Activated CD4-positive, alpha-beta T cell treated with anti-CD3 and anti-CD28 coated beads, Interleukin-2, amount 10 ng/mL, durations not matched to agents 7 days and 5 days (primary cell): ENCODE results near the gene NCDN. TPM values are rescaled to one million over a fixed set of nuclear protein-coding genes. Genes with fewer than 3 reads are reported as not detected.
"Not testable (repeated sequence)": the region's sequence is repeated elsewhere in the genome, so short reads cannot be mapped to it uniquely, and the experiment has no call there.

Experiments used
- CTCF ChIA-PET: fragments of 350-600 bp; sonication (Branson Sonifier 250); formaldehyde crosslinking; loops from one replicate; lab custom pipeline; 2021; ENCODE audit warnings: antibody characterized with exemption; lab: Charles Lee
- POLR2A ChIA-PET: fragments of 350-600 bp; sonication (Branson Sonifier 250); formaldehyde crosslinking; loops from one replicate; lab custom pipeline; 2021; ENCODE audit warnings: antibody characterized with exemption; lab: Charles Lee
- DNase-seq: peaks from one replicate; pipeline ENCODE4 v3.0.0-alpha.2; 2020
- H3K27ac Mint-ChIP-seq: one replicate; pipeline ENCODE4 v1.8.0; 2021; ENCODE audit warnings: mild to moderate bottlenecking, moderate library complexity, mixed read lengths
- H3K27me3 Mint-ChIP-seq: one replicate; pipeline ENCODE4 v1.8.0; 2021; ENCODE audit warnings: mixed read lengths
- H3K36me3 Mint-ChIP-seq: one replicate; pipeline ENCODE4 v1.8.0; 2021; ENCODE audit warnings: low read depth, mixed read lengths
- H3K4me1 Mint-ChIP-seq: one replicate; pipeline ENCODE4 v1.8.0; 2021; ENCODE audit warnings: mixed read lengths
- H3K4me3 Mint-ChIP-seq: one replicate; pipeline ENCODE4 v1.8.0; 2021; ENCODE audit warnings: mild to moderate bottlenecking, moderate library complexity, mixed read lengths
- H3K9me3 Mint-ChIP-seq: one replicate; pipeline ENCODE4 v1.8.0; 2021; ENCODE audit warnings: mixed read lengths
- total RNA-seq, 2 experiments: library from RNA; stranded (reverse); gene quantifications; one replicate each; pipeline ENCODE4 v1.2.3, GENCODE V29; 2021

The NCDN gene
- total RNA-seq, 2 experiments from 2014 or later, result 19.4 to 21.4 TPM

DNA sequence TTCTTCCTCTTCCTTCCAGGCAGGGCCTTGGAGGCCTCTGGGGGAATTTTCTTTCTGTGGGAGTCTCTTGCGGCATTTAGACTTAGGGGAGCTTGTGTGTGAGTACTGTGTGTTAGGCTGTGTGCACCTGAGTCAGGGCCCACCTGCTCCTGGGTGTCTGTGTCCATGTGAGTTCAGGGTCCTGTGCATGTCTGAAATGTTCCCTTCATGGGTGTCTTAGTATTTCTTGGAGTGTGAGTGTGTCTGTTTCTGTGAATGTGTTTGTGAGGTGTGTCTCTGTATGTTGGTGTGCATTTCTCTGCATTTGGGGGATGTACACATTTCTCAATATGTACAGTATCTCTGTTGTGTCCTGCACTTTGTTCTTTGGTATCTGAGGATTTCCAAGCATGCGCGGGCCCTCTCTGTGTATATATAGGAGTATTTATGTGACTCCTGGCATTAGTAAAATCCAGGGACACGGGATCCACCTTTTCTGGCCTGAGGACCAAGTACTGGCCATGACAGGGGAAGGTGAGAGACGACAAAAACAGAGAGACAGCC lies 17.9 kb downstream of the NCDN start:
- Mint-ChIP-seq H3K36me3 (peaks cover 5% of the 10 kb centered on the region), H3K27me3 (peaks cover 34% of the 10 kb centered on the region), H3K4me1 (peaks cover 29% of the 10 kb centered on the region), H3K9me3 (no peaks in the 10 kb centered on the region), H3K4me3 (no peak overlapping the region), H3K27ac (peak overlapping the region; percentile 2)
- DNase-seq, result no peak
- POLR2A ChIA-PET, result no interaction called here
- CTCF ChIA-PET, result interaction anchor here (0.5 to 1.3 kb wide), 2 partner anchors 9 to 45 kb away, joined by 3 read pairs; no protein-coding TSS in a partner anchor

DNA sequence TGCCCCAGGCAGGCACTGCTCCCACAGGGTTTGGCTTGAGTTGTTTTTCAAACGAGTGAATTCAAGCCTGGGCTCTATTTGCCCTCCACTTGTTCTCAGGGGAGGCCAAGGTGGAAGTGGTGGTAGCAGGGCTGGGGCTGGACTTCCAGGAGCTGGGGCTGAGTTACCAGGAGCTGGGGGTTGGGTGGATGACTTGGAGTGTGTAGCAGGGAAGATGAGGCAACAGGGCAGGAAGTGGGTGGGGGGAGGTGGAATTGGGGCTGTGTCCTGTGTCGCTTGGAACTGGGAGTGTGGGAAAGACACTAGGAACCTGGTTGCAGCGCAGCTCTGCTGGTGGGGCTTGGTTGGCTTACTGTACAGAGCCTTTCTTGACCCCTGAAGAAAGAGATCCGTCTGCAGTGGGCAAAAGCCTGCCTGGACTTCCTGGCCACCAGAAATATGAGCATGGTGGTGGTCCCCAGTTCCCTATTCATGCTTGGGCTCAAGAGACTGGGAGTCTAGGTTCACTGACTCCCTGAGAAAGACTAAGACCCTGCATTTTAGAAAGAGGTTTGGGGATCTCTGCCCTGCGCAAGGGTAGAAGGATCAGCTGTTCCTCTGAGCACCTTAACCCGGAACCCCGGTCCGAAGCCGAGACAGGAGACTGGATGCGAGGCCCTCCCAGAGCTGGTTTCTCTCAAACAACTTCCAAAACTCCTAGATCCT lies 18.6 kb downstream of the NCDN start:
- Mint-ChIP-seq H3K4me3 (peak overlapping the region; percentile 64), H3K27ac (peak overlapping the region; percentile 79), H3K4me1 (peaks cover 29% of the 10 kb centered on the region), H3K27me3 (peaks cover 31% of the 10 kb centered on the region), H3K9me3 (no peaks in the 10 kb centered on the region), H3K36me3 (peaks cover 5% of the 10 kb centered on the region)
- ChIA-PET POLR2A (no interaction called here), CTCF (interaction anchor here (0.5 to 1.3 kb wide), 3 partner anchors 9 to 290 kb away, joined by 3 read pairs; no protein-coding TSS in a partner anchor)
- no peak for DNase-seq

DNA sequence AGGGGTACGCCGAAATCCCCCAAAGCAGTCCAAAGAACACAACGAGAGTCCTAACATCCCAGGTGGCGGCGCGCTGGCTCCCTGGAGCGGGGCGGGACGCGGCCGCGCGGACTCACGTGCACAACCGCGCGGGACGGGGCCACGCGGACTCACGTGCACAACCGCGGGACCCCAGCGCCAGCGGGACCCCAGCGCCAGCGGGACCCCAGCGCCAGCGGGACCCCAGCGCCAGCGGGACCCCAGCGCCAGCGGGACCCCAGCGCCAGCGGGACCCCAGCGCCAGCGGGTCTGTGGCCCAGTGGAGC lies 19.1 kb downstream of the NCDN start:
- H3K36me3 Mint-ChIP-seq, H3K9me3 Mint-ChIP-seq, DNase-seq, POLR2A ChIA-PET: not testable (repeated sequence)
- CTCF ChIA-PET, result interaction anchor here (1.3 kb wide), 1 partner anchor 8 kb away, joined by 3 read pairs; no protein-coding TSS in a partner anchor
- H3K27me3 Mint-ChIP-seq, result peaks cover 26% of the 10 kb centered on the region
- peaks cover 29% of the 10 kb centered on the region for H3K4me1 Mint-ChIP-seq
- peak overlapping the region; percentile 79 for H3K27ac Mint-ChIP-seq
- H3K4me3 Mint-ChIP-seq, result peak overlapping the region; percentile 64

DNA sequence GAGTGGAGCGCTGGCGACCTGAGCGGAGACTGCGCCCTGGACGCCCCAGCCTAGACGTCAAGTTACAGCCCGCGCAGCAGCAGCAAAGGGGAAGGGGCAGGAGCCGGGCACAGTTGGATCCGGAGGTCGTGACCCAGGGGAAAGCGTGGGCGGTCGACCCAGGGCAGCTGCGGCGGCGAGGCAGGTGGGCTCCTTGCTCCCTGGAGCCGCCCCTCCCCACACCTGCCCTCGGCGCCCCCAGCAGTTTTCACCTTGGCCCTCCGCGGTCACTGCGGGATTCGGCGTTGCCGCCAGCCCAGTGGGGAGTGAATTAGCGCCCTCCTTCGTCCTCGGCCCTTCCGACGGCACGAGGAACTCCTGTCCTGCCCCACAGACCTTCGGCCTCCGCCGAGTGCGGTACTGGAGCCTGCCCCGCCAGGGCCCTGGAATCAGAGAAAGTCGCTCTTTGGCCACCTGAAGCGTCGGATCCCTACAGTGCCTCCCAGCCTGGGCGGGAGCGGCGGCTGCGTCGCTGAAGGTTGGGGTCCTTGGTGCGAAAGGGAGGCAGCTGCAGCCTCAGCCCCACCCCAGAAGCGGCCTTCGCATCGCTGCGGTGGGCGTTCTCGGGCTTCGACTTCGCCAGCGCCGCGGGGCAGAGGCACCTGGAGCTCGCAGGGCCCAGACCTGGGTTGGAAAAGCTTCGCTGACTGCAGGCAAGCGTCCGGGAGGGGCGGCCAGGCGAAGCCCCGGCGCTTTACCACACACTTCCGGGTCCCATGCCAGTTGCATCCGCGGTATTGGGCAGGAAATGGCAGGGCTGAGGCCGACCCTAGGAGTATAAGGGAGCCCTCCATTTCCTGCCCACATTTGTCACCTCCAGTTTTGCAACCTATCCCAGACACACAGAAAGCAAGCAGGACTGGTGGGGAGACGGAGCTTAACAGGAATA lies 19.7 kb downstream of the NCDN start:
- Mint-ChIP-seq H3K4me1 (peaks cover 29% of the 10 kb centered on the region), H3K27me3 (peaks cover 21% of the 10 kb centered on the region), H3K36me3 (peaks cover 5% of the 10 kb centered on the region), H3K4me3 (peak overlapping the region; percentile 70), H3K27ac (peak overlapping the region; percentile 85), H3K9me3 (no peaks in the 10 kb centered on the region)
- CTCF ChIA-PET, result interaction anchor here (0.7 to 2.8 kb wide), 7 partner anchors 7 to 150 kb away, joined by 3 to 10 read pairs (median 3); no protein-coding TSS in a partner anchor
- DNase-seq, result peak; percentile 78
- POLR2A ChIA-PET, result interaction anchor here (1.0 kb wide), 1 partner anchor 192 kb away, joined by 4 read pairs; no protein-coding TSS in a partner anchor

DNA sequence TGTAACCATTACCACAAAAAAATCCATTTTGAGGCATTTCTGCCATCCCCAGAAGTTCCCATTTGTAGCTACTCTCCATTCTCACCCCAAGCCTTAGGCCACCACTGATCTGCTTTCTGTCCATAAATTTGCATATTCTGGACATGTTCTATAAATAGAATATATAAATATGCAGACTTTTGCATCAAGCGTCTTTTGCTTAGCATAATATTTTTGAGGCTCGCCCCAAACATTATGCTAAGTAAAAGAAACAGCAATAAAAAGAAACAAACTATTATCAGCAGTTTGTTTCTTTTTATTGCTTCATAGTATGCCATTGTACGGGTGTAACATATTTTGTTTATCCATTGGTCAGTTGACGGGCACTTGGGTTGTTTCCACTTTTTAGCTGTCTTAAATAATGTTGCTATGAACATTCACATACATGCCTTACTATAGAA lies 23.4 kb downstream of the NCDN start:
- ChIA-PET CTCF (interaction anchor here (0.7 kb wide), 2 partner anchors 160 to 276 kb away, joined by 3 to 4 read pairs; no protein-coding TSS in a partner anchor), POLR2A (no interaction called here)
- H3K9me3 Mint-ChIP-seq, result no peaks in the 10 kb centered on the region
- no peak overlapping the region for H3K27ac Mint-ChIP-seq
- H3K4me3 Mint-ChIP-seq, result no peak overlapping the region
- peaks cover 22% of the 10 kb centered on the region for H3K4me1 Mint-ChIP-seq
- peaks cover 5% of the 10 kb centered on the region for H3K27me3 Mint-ChIP-seq
- peaks cover 5% of the 10 kb centered on the region for H3K36me3 Mint-ChIP-seq
- no peak for DNase-seq

DNA sequence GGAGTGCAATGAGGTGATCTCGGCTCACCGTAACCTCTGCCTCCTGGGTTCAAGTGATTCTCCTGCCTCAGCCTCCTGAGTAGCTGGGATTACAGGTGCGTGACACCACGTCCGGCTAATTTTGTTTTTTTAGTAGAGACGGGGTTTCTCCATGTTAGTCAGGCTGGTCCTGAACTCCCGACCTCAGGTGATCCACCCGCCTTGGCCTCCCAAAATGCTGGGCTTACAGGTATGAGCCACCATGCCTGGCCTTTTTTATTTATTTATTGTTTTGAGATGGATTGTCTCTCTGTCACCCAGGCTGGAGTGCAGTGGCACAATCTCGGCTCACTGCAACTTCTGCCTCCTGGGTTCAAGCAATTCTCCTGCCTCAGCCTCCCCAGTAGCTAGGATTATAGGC lies 24.0 kb downstream of the NCDN start:
- H3K27me3 Mint-ChIP-seq, DNase-seq, H3K9me3 Mint-ChIP-seq, H3K4me3 Mint-ChIP-seq, H3K36me3 Mint-ChIP-seq, H3K27ac Mint-ChIP-seq, POLR2A ChIA-PET: not testable (repeated sequence)
- CTCF ChIA-PET, result interaction anchor here (0.7 kb wide), 1 partner anchor 160 kb away, joined by 3 read pairs; no protein-coding TSS in a partner anchor
- peaks cover 15% of the 10 kb centered on the region for H3K4me1 Mint-ChIP-seq

DNA sequence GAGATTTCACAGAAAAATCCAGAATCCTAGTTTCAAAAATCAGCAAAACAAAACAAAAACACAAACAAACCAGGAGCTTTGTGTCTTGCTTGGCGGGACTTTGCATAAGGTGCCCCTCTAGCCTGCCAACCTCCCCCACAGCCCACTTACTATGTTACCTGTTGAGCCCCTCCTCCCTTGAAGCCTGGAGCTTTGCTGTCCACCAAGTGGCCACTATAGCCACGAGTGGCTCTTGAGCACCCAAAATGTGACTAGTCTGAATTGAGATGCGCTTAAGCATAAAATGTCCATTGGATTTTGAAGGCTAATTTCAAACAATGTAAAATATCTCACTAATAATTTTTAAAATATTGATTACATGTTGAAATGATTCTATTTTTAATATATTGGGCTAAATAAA lies 27.7 kb downstream of the NCDN start:
- no peak overlapping the region for H3K27ac Mint-ChIP-seq

DNA sequence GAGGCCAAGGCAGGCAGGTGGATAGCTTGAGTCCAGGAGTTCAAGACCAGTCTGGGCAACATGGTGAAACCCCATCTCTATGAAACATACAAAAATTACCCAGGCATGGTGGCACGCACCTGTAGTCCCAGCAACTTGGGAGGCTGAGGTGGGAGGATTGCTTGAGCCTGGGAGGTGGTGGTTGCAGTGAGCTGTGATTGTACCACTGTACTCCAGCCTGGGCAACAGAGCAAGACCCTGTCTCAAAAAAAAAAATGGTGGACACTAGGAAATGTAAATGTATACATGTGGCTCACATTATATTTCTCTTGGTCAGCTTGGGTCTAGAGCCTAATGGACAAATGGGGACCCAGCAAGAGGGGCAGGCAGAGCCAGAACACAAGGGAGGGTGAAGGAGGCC lies 28.2 kb downstream of the NCDN start:
- H3K9me3 Mint-ChIP-seq, POLR2A ChIA-PET: not testable (repeated sequence)

More for the DNA sequence above, 27.7 kb downstream of the NCDN start:
- DNase-seq, result no peak
- CTCF ChIA-PET, result interaction anchor here (0.6 to 1.1 kb wide), 2 partner anchors 9 to 392 kb away, joined by 3 read pairs; no protein-coding TSS in a partner anchor
- Mint-ChIP-seq H3K4me1 (no peaks in the 10 kb centered on the region), H3K27me3 (no peaks in the 10 kb centered on the region), H3K4me3 (no peak overlapping the region), H3K36me3 (no peaks in the 10 kb centered on the region), H3K9me3 (no peaks in the 10 kb centered on the region)
- POLR2A ChIA-PET, result no interaction called here

DNA sequence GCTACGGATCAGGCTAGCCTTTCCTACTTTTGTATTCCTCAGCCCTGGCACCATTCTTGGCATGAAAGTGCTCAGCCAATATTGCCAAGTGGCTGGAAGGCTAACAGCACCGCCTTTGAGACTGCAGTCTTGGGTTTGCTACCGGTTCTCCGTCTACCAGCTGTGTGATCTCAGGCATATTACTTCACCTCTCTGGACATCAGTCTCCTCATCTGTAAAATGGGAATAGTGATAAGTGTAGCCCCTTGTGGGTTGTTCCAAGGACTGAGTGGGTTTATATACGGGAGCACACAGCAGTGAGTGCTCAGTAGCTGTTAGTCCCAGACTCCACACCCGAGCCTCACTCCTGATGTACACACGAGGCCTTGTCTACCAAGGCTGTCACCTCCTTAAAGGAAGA lies 29.2 kb downstream of the NCDN start:
- no peaks in the 10 kb centered on the region for H3K27me3 Mint-ChIP-seq
- no peaks in the 10 kb centered on the region for H3K36me3 Mint-ChIP-seq
- no peaks in the 10 kb centered on the region for H3K9me3 Mint-ChIP-seq
- H3K4me1 Mint-ChIP-seq, result no peaks in the 10 kb centered on the region
- no peak for DNase-seq
- H3K4me3 Mint-ChIP-seq, result no peak overlapping the region
- ChIA-PET POLR2A (no interaction called here), CTCF (interaction anchor here (0.7 to 1.3 kb wide), 3 partner anchors 18 to 143 kb away, joined by 3 read pairs; no protein-coding TSS in a partner anchor)
- no peak overlapping the region for H3K27ac Mint-ChIP-seq

More for the DNA sequence above, 28.2 kb downstream of the NCDN start:
- H3K36me3 Mint-ChIP-seq, H3K27ac Mint-ChIP-seq, H3K27me3 Mint-ChIP-seq, H3K4me1 Mint-ChIP-seq, DNase-seq, H3K4me3 Mint-ChIP-seq: not testable (repeated sequence)
- CTCF ChIA-PET, result interaction anchor here (0.6 to 1.3 kb wide), 2 partner anchors 17 to 391 kb away, joined by 3 read pairs; no protein-coding TSS in a partner anchor

DNA sequence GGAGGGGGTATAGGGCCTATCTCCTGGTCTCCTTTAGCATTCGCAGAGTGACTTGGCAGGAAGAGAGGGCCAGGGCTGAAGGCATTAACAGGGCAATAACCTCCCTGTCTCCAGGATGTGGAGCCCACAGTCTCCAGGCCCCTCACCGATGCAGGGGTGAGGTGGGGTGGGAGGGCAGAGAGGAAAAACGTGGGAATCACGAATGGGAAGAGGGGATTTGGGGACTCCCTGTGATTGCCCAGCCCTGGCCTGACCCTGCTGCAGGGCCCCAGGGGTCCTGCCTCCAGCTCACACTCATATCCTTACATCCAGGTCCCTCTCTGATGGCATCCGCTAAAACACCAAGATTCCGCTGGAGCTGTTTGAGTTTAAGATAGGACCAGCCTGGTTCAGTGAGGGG lies 30.1 kb downstream of the NCDN start:
- Mint-ChIP-seq H3K9me3 (no peaks in the 10 kb centered on the region), H3K4me1 (peaks cover 2% of the 10 kb centered on the region), H3K4me3 (no peak overlapping the region), H3K27me3 (no peaks in the 10 kb centered on the region), H3K36me3 (no peaks in the 10 kb centered on the region), H3K27ac (no peak overlapping the region)
- CTCF ChIA-PET, result interaction anchor here (0.7 kb wide), 1 partner anchor 17 kb away, joined by 3 read pairs; no protein-coding TSS in a partner anchor
- POLR2A ChIA-PET, result no interaction called here
- DNase-seq, result no peak

DNA sequence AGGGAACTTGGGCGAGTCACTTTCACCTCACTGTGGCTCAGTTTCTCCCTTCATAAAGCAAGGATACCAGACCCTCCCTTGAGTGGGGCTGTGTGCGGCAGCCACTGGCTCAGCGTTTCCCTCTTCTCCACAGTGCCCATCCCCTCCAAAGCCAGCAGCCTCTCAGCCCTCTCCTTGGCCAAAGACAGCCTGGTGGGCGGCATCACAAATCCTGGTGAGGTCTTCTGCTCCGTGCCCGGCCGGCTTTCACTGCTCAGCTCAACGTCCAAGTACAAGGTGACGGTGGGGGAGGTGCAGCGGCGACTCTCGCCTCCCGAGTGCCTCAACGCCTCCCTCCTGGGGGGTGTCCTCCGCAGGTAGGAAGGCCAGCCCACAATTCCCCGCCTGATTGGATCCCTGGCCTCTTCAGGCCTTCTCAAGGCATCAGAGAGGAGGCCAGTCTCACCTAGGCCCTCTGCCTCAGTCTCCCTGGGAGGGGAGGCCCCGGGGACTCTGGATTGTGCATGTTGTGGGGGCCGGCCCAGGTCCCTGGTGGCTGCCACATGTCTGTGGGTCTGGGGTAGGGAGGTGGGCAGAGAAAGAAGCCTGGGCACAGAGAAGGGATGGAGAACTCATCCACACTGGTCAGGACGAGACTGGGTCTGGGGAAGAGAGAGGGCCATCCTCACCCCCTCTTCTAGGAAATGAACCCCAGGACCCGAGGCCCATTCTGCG lies 30.8 kb downstream of the NCDN start:
- no peaks in the 10 kb centered on the region for H3K27me3 Mint-ChIP-seq
- no peak overlapping the region for H3K4me3 Mint-ChIP-seq
- ChIA-PET CTCF (no interaction called here), POLR2A (no interaction called here)
- H3K9me3 Mint-ChIP-seq, result no peaks in the 10 kb centered on the region
- DNase-seq, result no peak
- H3K27ac Mint-ChIP-seq, result no peak overlapping the region
- H3K4me1 Mint-ChIP-seq, result peaks cover 8% of the 10 kb centered on the region
- H3K36me3 Mint-ChIP-seq, result no peaks in the 10 kb centered on the region
